ENCODE results near the gene PREX1.
A peak's percentile ranks its signal among the peaks of the same experiment; 100 is the strongest.

PREX1 gene

GRCh38 chr20:48656661-48657211 lies 171.1 kb downstream of the PREX1 start:
- H3K4me3 ChIP-seq (replicated peaks; ENCODE audit: low read depth, low read length) = no peak overlapping the region
- no peak for DNase-seq (ENCODE audit: low read depth)
- peak; percentile 19 for TF ChIP-seq CTCF (IDR thresholded peaks at IDR 0.05; ENCODE audit: low read length, missing control alignments)

- TF ChIP-seq CTCF (IDR thresholded peaks at IDR 0.05; ENCODE audit: low read length, missing control alignments) = no peak
- no peak for DNase-seq (ENCODE audit: low read depth)
- no peak overlapping the region for H3K4me3 ChIP-seq (replicated peaks; ENCODE audit: low read depth, low read length)
Measured at GRCh38 chr20:48656137-48656536, 171.7 kb downstream of the PREX1 start.

- no peak for DNase-seq (ENCODE audit: low read depth)
- TF ChIP-seq CTCF (IDR thresholded peaks at IDR 0.05; ENCODE audit: low read length, missing control alignments) = no peak
- no peak overlapping the region for H3K4me3 ChIP-seq (replicated peaks; ENCODE audit: low read depth, low read length)
Measured at GRCh38 chr20:48653706-48654051, 174.1 kb downstream of the PREX1 start.

GRCh38 chr20:48652961-48653705 lies 174.7 kb downstream of the PREX1 start:
- no peak for TF ChIP-seq CTCF (IDR thresholded peaks at IDR 0.05; ENCODE audit: low read length, missing control alignments)
- no peak overlapping the region for H3K4me3 ChIP-seq (replicated peaks; ENCODE audit: low read depth, low read length)
- DNase-seq (ENCODE audit: low read depth) = no peak

- no peak for TF ChIP-seq CTCF (IDR thresholded peaks at IDR 0.05; ENCODE audit: low read length, missing control alignments)
- no peak for DNase-seq (ENCODE audit: low read depth)
- H3K4me3 ChIP-seq (replicated peaks; ENCODE audit: low read depth, low read length) = no peak overlapping the region
Measured at GRCh38 chr20:48651960-48652359, 175.8 kb downstream of the PREX1 start.

- H3K4me3 ChIP-seq (replicated peaks; ENCODE audit: low read depth, low read length) = no peak overlapping the region
- TF ChIP-seq CTCF (IDR thresholded peaks at IDR 0.05; ENCODE audit: low read length, missing control alignments) = no peak
- no peak for DNase-seq (ENCODE audit: low read depth)
Measured at GRCh38 chr20:48651271-48651670, 176.5 kb downstream of the PREX1 start.

- DNase-seq (ENCODE audit: low read depth) = no peak
- H3K4me3 ChIP-seq (replicated peaks; ENCODE audit: low read depth, low read length) = no peak overlapping the region
- no peak for TF ChIP-seq CTCF (IDR thresholded peaks at IDR 0.05; ENCODE audit: low read length, missing control alignments)
Measured at GRCh38 chr20:48649868-48650267, 177.9 kb downstream of the PREX1 start.
